Body of pancreas (tissue), 4 donors: Measurements from ENCODE around the gene SERPINB6. TPM values are rescaled to one million over a fixed set of nuclear protein-coding genes. Genes with fewer than 3 reads are reported as not detected.
"Not testable (repeated sequence)": the region's sequence is repeated elsewhere in the genome, so short reads cannot be mapped to it uniquely, and the experiment has no call there.

Source experiments
- ATAC-seq: fragments of 150-250 bp; one replicate; pipeline ENCODE4 v1.9.1; 2016
- DNase-seq, 4 donors: peaks; one replicate each; pipeline ENCODE4 v3.0.0-alpha.2; 2019
- H3K27ac ChIP-seq, 4 donors: fragments of 200-600 bp; sonication (generic); 1 replicate in 3 of 4; 2 replicates in 1 of 4; pipeline versions ENCODE4 v1.5.1 to v1.6.1; 2016 to 2019; ENCODE audit warnings: mild to moderate bottlenecking in 1 of 4, mixed read lengths in 1 of 4, moderate library complexity in 1 of 4
- H3K27me3 ChIP-seq, 2 donors: fragments of 200-600 bp; sonication (generic); one replicate each; pipeline ENCODE4 v1.6.0; 2016; ENCODE audit warnings: mild to moderate bottlenecking in 1 of 2
- H3K36me3 ChIP-seq, 2 donors: fragments of 200-600 bp; sonication (generic); replicated peaks in 1 of 2; 2 replicates each; pipeline ENCODE4 v1.5.1; 2016; ENCODE audit warnings: low read depth in 2 of 2; ENCODE audit not compliant: insufficient read depth in 1 of 2
- H3K4me1 ChIP-seq: fragments of 200-600 bp; sonication (generic); one replicate; pipeline ENCODE4 v1.6.0; 2016
- H3K4me3 ChIP-seq, 2 donors: fragments of 200-600 bp; sonication (generic); 1 replicate in 1 of 2; 2 replicates in 1 of 2; pipeline ENCODE4 v1.5.1; 2016 to 2019
- H3K9me3 ChIP-seq, 3 donors: fragments of 200-600 bp; sonication (generic); 1 replicate in 2 of 3; 2 replicates in 1 of 3; pipeline ENCODE4 v1.5.1; 2016
- POLR2A ChIP-seq, 3 donors: fragments of 450-650 bp; IDR thresholded peaks; one replicate each; pipeline ENCODE4 v1.6.1; 2016; ENCODE audit warnings: antibody characterized with exemption in 3 of 3, mild to moderate bottlenecking in 2 of 3
- WGBS, 2 donors: methylation state at CpG; one replicate each; pipeline ENCODE4 v1.1.5; 2017; 5-methylcytosine and 5-hydroxymethylcytosine counted together
- intact Hi-C: fragments of 100-400 bp; cut with DNase I; formaldehyde crosslinking; loops from one replicate; pipeline ENCODE4 v1.15.1; 2023
- total RNA-seq, 2 donors: library from RNA; depleted of rRNA; stranded (reverse); fragments of >200 nt; gene quantifications; one replicate each; pipeline ENCODE4 v1.1.0, GENCODE V29; 2016
- TF ChIP-seq, protein P1 (sequence below), 7 experiments: fragments of 450-650 bp in 4 of 7; fragments of 200-600 bp in 3 of 7; sonication (generic) in 3 of 7; IDR thresholded peaks; one replicate each; pipeline ENCODE4 v1.5.1; 2016 to 2019; ENCODE audit warnings: antibody characterized with exemption in 7 of 7

SERPINB6 gene
- total RNA-seq, 2 donors from 2014 or later: 113 to 147 TPM

DNA sequence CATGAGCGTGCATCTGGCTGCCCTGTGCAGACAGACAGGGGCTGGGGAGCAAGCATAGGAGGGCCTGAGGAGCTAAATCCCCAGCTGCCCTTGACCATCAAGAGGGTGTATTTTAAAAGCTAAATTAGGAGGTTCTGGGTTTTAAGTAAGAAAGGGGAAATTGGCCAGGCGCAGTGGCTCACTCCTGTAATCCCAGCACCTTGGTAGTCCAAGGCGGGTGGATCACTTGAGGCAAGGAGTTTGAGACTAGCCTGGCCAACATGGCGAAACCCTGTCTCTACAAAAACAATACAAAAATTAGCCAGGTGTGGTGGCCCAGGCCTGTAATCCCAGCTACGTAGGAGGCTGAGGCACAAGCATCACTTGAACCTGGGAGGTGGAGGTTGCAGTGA lies 27.8 kb downstream of the SERPINB6 start:
- H3K27ac ChIP-seq: no peak overlapping the region
- intact Hi-C loops: loop anchor here (10.0 kb wide), 1 partner anchor 159 kb away; no protein-coding TSS in a partner anchor

DNA sequence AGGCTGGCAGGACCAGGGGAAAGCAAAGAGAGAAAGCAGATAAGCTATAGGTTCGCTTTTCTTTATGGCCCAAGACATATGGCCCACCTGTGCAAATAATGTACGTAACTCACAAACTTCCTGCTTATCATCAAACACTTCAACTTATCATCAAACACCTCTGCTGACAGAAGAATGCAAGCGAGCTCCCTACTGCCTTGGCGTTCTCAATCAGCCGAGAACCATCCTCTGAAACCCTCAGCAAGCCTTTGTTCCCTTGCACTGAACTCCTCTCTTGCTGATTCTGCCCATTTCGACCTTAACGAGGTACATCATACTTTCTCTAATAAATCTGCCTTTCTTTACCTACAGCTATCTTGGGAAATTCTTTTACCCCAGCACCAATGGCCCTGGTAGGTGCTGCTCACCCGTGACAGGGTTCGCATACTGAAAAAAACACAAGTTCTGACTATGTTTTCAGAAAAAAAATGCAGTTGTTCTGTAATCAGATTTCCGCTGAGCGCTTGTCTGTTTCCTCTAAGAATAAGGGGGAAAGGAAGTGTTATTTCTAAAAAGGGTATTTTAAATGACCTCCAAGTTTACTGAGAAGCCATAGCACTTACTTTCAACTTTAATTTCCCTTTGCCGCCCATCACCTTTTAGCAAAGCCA lies 28.3 kb downstream of the SERPINB6 start:
- Histone ChIP-seq H3K9me3 (no peaks in the 10 kb centered on the region), H3K27ac (no peak overlapping the region), H3K4me1 (no peaks in the 10 kb centered on the region), H3K4me3 (no peak overlapping the region), H3K27me3 (no peaks in the 10 kb centered on the region), H3K36me3 (peaks cover 5 to 7% of the 10 kb centered on the region in 2 donors)
- TF ChIP-seq POLR2A (IDR thresholded peaks at IDR 0.05): no peak
- TF ChIP-seq, protein P1, sequence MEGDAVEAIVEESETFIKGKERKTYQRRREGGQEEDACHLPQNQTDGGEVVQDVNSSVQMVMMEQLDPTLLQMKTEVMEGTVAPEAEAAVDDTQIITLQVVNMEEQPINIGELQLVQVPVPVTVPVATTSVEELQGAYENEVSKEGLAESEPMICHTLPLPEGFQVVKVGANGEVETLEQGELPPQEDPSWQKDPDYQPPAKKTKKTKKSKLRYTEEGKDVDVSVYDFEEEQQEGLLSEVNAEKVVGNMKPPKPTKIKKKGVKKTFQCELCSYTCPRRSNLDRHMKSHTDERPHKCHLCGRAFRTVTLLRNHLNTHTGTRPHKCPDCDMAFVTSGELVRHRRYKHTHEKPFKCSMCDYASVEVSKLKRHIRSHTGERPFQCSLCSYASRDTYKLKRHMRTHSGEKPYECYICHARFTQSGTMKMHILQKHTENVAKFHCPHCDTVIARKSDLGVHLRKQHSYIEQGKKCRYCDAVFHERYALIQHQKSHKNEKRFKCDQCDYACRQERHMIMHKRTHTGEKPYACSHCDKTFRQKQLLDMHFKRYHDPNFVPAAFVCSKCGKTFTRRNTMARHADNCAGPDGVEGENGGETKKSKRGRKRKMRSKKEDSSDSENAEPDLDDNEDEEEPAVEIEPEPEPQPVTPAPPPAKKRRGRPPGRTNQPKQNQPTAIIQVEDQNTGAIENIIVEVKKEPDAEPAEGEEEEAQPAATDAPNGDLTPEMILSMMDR (IDR thresholded peaks at IDR 0.05): no peak
- 52 to 60% methylated on average over 12 of the region's 12 CpGs for WGBS, 2 donors
- DNase-seq: no peak
- ATAC-seq: no peak
- intact Hi-C loops: loop anchor here (10.0 kb wide), 1 partner anchor 158 kb away; no protein-coding TSS in a partner anchor

More for the DNA sequence above, 27.8 kb downstream of the SERPINB6 start:
- TF ChIP-seq, protein P1 (IDR thresholded peaks at IDR 0.05): no peak
- TF ChIP-seq POLR2A (IDR thresholded peaks at IDR 0.05): no peak
- DNase-seq (no peak), ATAC-seq (no peak)
- 77 to 92% methylated on average over 5 of the region's 5 CpGs for WGBS, 2 donors
- Histone ChIP-seq H3K27me3 (no peaks in the 10 kb centered on the region), H3K9me3 (no peaks in the 10 kb centered on the region), H3K4me3 (no peak overlapping the region), H3K36me3 (peaks cover 6 to 12% of the 10 kb centered on the region in 2 donors), H3K4me1 (no peaks in the 10 kb centered on the region)

DNA sequence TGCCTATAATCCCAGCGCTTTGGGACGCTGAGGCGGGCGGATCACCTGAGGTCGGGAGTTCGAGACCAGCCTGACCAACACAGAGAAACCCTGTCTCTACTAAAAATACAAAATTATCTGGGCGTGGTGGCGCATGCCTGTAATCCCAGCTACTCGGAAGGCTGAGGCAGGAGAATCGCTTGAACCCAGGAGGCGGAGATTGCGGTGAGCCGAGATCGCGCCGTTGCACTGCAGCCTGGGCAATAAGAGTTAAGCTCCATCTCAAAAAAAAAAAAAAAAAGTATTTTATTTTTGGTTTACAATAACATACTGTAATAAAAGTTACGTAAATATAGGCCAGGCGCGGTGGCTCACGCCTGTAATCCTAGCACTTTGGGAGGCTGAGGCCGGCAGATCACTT lies 29.3 kb downstream of the SERPINB6 start:
- WGBS, 2 donors: 95 to 97% methylated on average over 21 of the region's 21 CpGs
- H3K27ac ChIP-seq, H3K4me3 ChIP-seq, DNase-seq, H3K9me3 ChIP-seq, H3K4me1 ChIP-seq, H3K27me3 ChIP-seq, ATAC-seq, H3K36me3 ChIP-seq: not testable (repeated sequence)
- intact Hi-C loops: loop anchor here (10.0 kb wide), 1 partner anchor 157 kb away; no protein-coding TSS in a partner anchor

DNA sequence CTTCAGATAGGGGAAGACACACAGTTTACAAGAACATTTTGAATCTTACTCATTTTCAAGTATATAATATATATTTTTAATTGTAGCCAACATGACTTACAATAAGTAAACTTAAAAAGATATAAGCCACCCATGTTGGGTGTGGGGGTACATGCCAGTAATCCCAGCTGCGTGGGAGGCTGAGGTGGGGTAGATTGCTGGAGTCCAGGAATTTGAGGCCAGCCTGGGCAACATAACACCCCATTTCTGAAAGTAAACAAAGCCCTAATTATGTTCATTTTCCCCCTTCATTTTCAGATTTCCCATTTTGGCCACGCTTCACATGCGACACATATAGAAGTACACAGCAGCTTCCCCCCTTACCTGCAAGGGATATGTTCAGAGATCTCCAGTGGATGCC lies 30.5 kb downstream of the SERPINB6 start:
- Histone ChIP-seq H3K9me3 (no peaks in the 10 kb centered on the region), H3K27ac (no peak overlapping the region), H3K36me3 (no peaks in the 10 kb centered on the region), H3K27me3 (no peaks in the 10 kb centered on the region), H3K4me3 (no peak overlapping the region), H3K4me1 (no peaks in the 10 kb centered on the region)
- intact Hi-C loops: loop anchor here (10.0 kb wide), 1 partner anchor 156 kb away; no protein-coding TSS in a partner anchor
- ATAC-seq: no peak
- DNase-seq: no peak
- TF ChIP-seq, protein P1 (IDR thresholded peaks at IDR 0.05): no peak
- no peak for TF ChIP-seq POLR2A (IDR thresholded peaks at IDR 0.05)
- 90 to 93% methylated on average over 3 of the region's 3 CpGs for WGBS, 2 donors

DNA sequence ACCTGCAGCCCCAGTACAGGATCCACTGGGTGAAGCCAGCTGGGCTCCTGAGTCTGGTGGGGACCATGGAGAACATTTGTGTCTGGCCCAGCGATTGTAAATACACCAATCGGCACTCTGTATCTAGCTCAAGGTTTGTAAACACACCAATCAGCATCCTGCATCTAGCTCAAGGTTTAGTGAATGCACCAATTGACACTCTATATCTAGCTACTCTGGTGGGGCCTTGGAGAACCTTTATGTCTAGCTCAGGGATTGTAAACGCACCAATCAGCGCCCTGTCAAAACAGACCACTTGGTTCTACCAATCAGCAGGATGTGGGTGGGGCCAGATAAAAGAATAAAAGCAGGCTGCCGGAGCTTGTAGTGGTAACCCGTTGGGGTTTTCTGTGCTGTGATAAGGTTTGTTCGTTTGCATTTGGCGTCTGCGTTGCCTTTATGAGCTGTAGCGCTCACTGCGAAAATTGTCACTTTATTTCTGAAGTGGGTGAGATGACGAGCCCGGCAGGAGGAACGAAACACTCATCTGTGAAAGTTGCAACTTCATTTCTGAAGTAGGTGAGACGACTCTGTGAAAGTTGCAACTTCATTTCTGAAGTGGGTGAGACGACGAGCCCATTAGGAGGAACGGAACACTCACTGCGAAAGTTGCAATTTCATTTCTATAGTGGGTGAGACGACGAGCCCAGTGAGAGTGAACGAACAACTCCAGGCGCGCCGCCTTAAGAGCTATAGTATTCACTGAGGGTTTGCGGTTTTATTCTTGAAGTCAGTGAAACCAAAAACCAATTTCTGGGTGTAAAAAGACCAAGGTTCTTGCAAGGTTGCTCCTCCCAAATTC lies 31.1 kb downstream of the SERPINB6 start:
- no peaks in the 10 kb centered on the region for H3K36me3 ChIP-seq
- no peak overlapping the region for H3K4me3 ChIP-seq
- peak in 1 of 3 donors; percentile 17 for TF ChIP-seq POLR2A (IDR thresholded peaks at IDR 0.05)
- TF ChIP-seq, protein P1 (IDR thresholded peaks at IDR 0.05): no peak
- H3K27ac ChIP-seq: no peak overlapping the region
- WGBS, 2 donors: 82 to 83% methylated on average over 24 to 26 of the region's 26 CpGs
- ATAC-seq: no peak
- no peaks in the 10 kb centered on the region for H3K27me3 ChIP-seq
- H3K9me3 ChIP-seq: no peaks in the 10 kb centered on the region
- H3K4me1 ChIP-seq: no peaks in the 10 kb centered on the region
- DNase-seq: no peak
- intact Hi-C loops: loop anchor here (10.0 kb wide), 1 partner anchor 155 kb away; no protein-coding TSS in a partner anchor
